ENCODE data around the gene CAMK4. TPM values are rescaled to one million over a fixed set of nuclear protein-coding genes. Genes with fewer than 3 reads are reported as not detected.

Gene CAMK4
- total RNA-seq, 4 donors from 2014 or later: 0.75 to 5.6 (median 4.7) TPM

GRCh38 chr5:111387361-111387760 lies 163.2 kb downstream of the CAMK4 start:
- intact Hi-C loops (cut with DNase I; ENCODE audit: low total_unique reads) (no loop called here), in situ Hi-C loops (cut with MboI; ENCODE audit: low pct_ligation_motif_present in 1 of 4, low pct_unique_long_range_greater_than_20kb in 1 of 4, low sequenced_read_pairs in 3 of 4) (no loop called here)
- TF ChIP-seq POLR2AphosphoS5 (IDR thresholded peaks at IDR 0.05): no peak
- H3K36me3 ChIP-seq: no peaks in the 10 kb centered on the region
- DNase-seq: no peak
- H3K9me3 ChIP-seq: no peaks in the 10 kb centered on the region
- no peak overlapping the region for H3K27ac ChIP-seq
- 0 to 13% methylated on average over 1 of the region's 1 CpG for WGBS, 2 donors (ENCODE audit: low coverage in 1 of 2)
- no peak overlapping the region for H3K4me3 ChIP-seq
- no peaks in the 10 kb centered on the region for H3K27me3 ChIP-seq
- no peaks in the 10 kb centered on the region for H3K4me1 ChIP-seq

GRCh38 chr5:111389390-111390082 lies 165.4 kb downstream of the CAMK4 start:
- WGBS, 2 donors (ENCODE audit: low coverage in 1 of 2): 0 to 57% methylated on average over 1 of the region's 1 CpG
- H3K36me3 ChIP-seq: no peaks in the 10 kb centered on the region
- intact Hi-C loops (cut with DNase I; ENCODE audit: low total_unique reads): no loop called here
- no peak overlapping the region for H3K27ac ChIP-seq
- H3K27me3 ChIP-seq: no peaks in the 10 kb centered on the region
- no peak for DNase-seq
- no peaks in the 10 kb centered on the region for H3K4me1 ChIP-seq
- H3K9me3 ChIP-seq: no peaks in the 10 kb centered on the region
- in situ Hi-C loops (cut with MboI; ENCODE audit: low pct_ligation_motif_present in 1 of 4, low pct_unique_long_range_greater_than_20kb in 1 of 4, low sequenced_read_pairs in 3 of 4): no loop called here
- TF ChIP-seq POLR2A (IDR thresholded peaks at IDR 0.05): no peak
- TF ChIP-seq POLR2AphosphoS5 (IDR thresholded peaks at IDR 0.05): no peak
- no peak for TF ChIP-seq EP300 (IDR thresholded peaks at IDR 0.05; ENCODE audit: low read depth)
- no peak for TF ChIP-seq CTCF (IDR thresholded peaks at IDR 0.05)
- H3K4me3 ChIP-seq: no peak overlapping the region

- Histone ChIP-seq H3K27ac (no peak overlapping the region), H3K4me3 (no peak overlapping the region), H3K27me3 (no peaks in the 10 kb centered on the region), H3K36me3 (no peaks in the 10 kb centered on the region), H3K4me1 (no peaks in the 10 kb centered on the region), H3K9me3 (no peaks in the 10 kb centered on the region)
- no peak for TF ChIP-seq CTCF (IDR thresholded peaks at IDR 0.05)
- 93 to 100% methylated on average over 2 of the region's 2 CpGs for WGBS, 2 donors (ENCODE audit: low coverage in 1 of 2)
- DNase-seq: no peak
- intact Hi-C loops (cut with DNase I; ENCODE audit: low total_unique reads) (no loop called here), in situ Hi-C loops (cut with MboI; ENCODE audit: low pct_ligation_motif_present in 1 of 4, low pct_unique_long_range_greater_than_20kb in 1 of 4, low sequenced_read_pairs in 3 of 4) (no loop called here)
Measured at GRCh38 chr5:111392181-111392580, 168.0 kb downstream of the CAMK4 start.

GRCh38 chr5:111394586-111394985 lies 170.4 kb downstream of the CAMK4 start:
- DNase-seq: no peak
- Histone ChIP-seq H3K4me1 (no peaks in the 10 kb centered on the region), H3K27me3 (no peaks in the 10 kb centered on the region), H3K36me3 (no peaks in the 10 kb centered on the region), H3K9me3 (no peaks in the 10 kb centered on the region), H3K27ac (no peak overlapping the region), H3K4me3 (no peak overlapping the region)
- in situ Hi-C loops (cut with MboI; ENCODE audit: low pct_ligation_motif_present in 1 of 4, low pct_unique_long_range_greater_than_20kb in 1 of 4, low sequenced_read_pairs in 3 of 4): no loop called here
- intact Hi-C loops (cut with DNase I; ENCODE audit: low total_unique reads): no loop called here
- 81 to 95% methylated on average over 3 of the region's 3 CpGs for WGBS, 2 donors (ENCODE audit: low coverage in 1 of 2)
- no peak for TF ChIP-seq EP300 (IDR thresholded peaks at IDR 0.05; ENCODE audit: low read depth)
- no peak for TF ChIP-seq POLR2AphosphoS5 (IDR thresholded peaks at IDR 0.05)
- TF ChIP-seq POLR2A (IDR thresholded peaks at IDR 0.05): no peak
- no peak for TF ChIP-seq CTCF (IDR thresholded peaks at IDR 0.05)

- 50 to 55% methylated on average over 1 to 2 of the region's 2 CpGs for WGBS, 2 donors (ENCODE audit: low coverage in 1 of 2)
- intact Hi-C loops (cut with DNase I; ENCODE audit: low total_unique reads) (no loop called here), in situ Hi-C loops (cut with MboI; ENCODE audit: low pct_ligation_motif_present in 1 of 4, low pct_unique_long_range_greater_than_20kb in 1 of 4, low sequenced_read_pairs in 3 of 4) (no loop called here)
- Histone ChIP-seq H3K27me3 (no peaks in the 10 kb centered on the region), H3K4me1 (no peaks in the 10 kb centered on the region), H3K4me3 (no peak overlapping the region), H3K27ac (no peak overlapping the region), H3K9me3 (no peaks in the 10 kb centered on the region), H3K36me3 (no peaks in the 10 kb centered on the region)
- no peak for TF ChIP-seq POLR2AphosphoS5 (IDR thresholded peaks at IDR 0.05)
- TF ChIP-seq CTCF (IDR thresholded peaks at IDR 0.05): no peak
- TF ChIP-seq EP300 (IDR thresholded peaks at IDR 0.05; ENCODE audit: low read depth): no peak
- no peak for TF ChIP-seq POLR2A (IDR thresholded peaks at IDR 0.05)
- DNase-seq: no peak
Measured at GRCh38 chr5:111398013-111398412, 173.8 kb downstream of the CAMK4 start.

Measured in transverse colon (tissue), 4 donors.